ENCODE data around the gene TAOK1. TPM values are rescaled to one million over a fixed set of nuclear protein-coding genes. Genes with fewer than 3 reads are reported as not detected.
"Not testable (repeated sequence)": the region's sequence is repeated elsewhere in the genome, so short reads cannot be mapped to it uniquely, and the experiment has no call there.

The TAOK1 gene
- total RNA-seq, 1 donor from 2014 or later = 60.2 TPM

DNA sequence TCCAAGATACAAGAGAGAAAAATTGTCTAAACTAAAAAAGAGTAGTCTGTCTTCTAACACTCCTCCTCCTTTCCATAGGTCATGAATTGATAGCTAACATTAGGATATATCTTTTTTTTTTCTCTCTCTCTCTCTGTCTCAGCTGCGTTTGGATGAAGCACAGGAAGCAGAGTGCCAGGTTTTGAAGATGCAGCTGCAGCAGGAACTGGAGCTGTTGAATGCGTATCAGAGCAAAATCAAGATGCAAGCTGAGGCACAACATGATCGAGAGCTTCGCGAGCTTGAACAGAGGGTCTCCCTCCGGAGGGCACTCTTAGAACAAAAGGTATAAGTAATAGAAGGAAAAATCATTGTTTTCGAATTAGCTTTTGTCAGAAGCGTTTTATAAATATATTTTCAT is 143.8 kb downstream of the TAOK1 start:
- intact Hi-C loops (cut with micrococcal nuclease) = loop anchor here (10.0 kb wide), 1 partner anchor 59 kb away; no protein-coding TSS in a partner anchor

DNA sequence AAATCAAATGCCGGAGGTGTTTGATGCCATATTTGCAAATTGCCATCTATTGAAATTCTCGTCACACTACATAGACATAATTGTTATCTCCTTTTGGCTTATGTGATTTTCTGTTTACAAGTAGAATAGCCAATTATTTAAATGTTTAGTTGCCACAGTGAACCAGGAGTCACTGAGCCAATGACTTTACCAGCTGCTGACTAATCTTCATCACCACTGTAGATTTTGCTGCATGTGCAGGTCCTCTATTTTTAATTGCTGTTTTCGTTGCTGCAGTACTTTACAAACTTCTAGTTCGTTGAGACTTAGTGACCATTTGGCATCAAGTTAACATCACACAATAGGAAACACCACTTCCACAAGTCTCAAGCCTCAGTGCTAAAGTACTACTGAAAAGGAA is 153.9 kb downstream of the TAOK1 start:
- intact Hi-C loops (cut with micrococcal nuclease) = loop anchor here (2.0 kb wide), 1 partner anchor 23 kb away; the partner anchor contains the start of gene ABHD15

DNA sequence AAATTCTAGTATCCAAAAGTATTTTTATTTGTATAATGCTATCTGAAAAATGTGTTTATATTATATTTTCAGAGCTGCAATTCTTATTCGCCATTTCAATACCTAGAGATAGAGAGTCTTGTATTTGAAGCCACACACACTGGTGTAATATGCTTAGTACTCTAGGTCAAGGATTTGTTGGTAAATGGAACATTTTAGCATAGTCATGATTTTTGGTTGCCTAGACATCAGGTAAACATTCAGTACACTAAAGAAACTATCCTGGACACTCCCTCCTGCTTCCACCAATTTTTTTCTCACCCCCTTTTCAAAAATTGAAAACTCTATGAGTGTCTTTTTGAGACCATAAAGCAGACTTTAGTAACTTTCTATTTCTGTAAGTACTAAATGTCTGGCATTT is 155.9 kb downstream of the TAOK1 start:
- intact Hi-C loops (cut with micrococcal nuclease) = no loop called here

DNA sequence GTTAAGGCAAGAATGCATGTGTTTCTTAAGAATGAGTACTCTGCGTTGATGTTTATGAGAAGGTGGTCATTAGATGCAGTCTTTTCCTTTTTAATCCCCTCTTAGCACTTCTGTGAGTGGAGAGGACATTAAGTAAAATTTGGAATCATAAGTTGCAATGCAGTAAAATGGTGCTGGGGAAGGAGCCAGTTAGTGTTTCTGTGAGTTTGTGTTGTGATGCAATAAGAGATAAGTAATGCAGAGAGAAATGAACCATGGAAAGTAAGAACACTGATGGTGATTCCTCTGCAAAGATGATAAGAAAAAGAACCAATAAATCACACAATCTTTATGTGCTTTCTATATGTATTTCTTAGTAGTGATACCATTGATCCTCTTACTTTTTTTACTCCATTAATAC is 156.7 kb downstream of the TAOK1 start:
- intact Hi-C loops (cut with micrococcal nuclease) = no loop called here

DNA sequence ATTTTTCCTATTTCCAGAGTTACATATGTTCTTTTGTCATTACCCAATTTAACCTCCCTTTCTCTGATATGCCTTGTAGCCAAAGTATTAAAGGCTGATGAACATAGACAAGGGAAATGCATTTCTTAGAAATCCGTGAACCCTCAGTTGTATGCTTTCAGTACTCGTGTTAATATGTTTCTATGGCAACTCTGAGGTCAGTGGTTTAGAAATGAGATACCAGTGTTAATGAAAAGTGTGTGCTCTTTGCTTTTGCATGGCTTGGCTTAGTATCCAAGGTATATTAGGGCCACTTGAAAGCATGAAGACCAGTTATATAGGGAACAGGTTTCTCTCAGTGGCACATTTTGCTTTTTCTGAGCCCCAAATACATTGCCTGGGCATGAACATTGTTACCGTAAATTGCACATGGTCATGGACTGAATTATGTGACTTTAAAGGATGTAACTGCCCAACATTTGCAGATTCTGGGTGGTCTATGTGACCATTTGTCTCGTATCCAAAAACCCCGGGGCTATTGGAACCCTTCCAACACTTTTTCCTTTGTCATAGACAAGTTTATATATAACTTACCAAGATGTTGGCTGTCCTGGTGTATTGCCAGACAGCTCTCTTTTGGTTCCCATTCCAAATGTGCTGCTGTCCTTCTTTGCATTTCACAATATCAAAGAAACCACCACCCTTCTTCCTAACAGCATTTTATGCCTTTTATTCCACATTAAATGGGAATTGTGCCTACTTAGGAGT is 159.2 kb downstream of the TAOK1 start:
- intact Hi-C loops (cut with micrococcal nuclease) = no loop called here

DNA sequence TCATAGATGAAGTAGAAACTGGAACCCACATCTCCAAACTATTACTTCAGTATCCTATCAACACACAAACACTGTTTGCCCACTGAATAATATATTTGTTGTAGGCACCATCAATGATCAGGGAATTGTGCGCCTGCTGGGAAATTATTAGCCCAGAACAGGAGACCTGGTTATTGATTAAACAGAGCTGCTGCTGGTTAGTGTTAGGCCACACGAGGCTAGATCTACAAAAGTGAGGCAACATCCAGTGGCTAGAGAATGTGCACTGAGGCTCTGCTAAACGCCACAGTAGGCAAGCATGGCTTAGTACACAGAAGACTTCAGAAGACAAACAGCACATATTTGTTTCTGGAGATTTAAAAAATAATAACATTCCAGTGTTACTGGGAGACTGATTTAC is 165.7 kb downstream of the TAOK1 start:
- intact Hi-C loops (cut with micrococcal nuclease) = no loop called here

DNA sequence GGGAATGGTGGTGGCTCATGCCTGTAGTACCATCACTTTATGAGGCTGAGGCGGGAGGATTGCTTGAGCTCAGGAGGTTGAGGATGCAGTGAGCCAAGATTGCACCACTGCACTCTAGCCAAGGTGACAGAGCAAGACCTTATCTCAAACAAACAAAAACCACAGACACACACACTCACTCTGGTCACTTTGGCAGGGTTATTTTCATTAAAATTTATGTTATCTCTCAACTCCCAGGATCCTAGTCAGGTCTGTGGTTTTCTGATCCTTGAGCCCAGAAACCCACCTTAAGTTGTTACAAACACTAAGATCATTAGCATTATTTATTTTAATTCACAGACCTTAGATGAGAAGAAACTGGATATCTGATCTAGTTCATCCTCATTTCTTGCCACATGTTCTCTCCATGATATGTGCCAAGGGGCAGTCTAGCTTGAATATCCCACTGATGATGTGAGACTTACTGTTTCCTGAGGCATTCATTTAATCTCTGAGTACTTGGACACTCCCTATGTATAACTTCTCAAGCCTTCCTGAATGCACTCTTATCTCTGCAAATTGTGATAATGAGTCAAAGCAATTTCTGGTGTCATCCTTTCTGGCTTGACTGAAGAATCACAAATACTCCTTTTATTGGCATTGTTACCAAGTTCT is 167.0 kb downstream of the TAOK1 start:
- intact Hi-C loops (cut with micrococcal nuclease) = no loop called here

DNA sequence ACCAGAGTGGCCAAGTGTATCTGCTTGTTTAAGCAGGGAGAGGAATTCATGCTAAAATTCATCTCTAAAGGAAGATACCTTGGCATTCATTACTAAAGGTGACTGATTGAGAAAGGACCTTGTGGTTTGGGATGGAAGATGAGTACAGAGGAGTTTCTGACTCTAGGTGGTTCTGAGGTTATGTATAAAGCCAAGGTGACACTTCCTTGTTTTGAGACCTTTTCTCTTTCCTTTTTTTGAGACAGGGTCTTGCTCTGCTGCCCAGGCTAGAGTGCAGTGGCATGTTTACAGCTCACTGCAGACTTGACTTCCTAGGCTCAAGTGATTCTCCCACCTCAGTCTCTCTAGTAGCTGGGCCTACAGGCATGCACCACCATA is 167.6 kb downstream of the TAOK1 start:
- intact Hi-C loops (cut with micrococcal nuclease) = no loop called here

DNA sequence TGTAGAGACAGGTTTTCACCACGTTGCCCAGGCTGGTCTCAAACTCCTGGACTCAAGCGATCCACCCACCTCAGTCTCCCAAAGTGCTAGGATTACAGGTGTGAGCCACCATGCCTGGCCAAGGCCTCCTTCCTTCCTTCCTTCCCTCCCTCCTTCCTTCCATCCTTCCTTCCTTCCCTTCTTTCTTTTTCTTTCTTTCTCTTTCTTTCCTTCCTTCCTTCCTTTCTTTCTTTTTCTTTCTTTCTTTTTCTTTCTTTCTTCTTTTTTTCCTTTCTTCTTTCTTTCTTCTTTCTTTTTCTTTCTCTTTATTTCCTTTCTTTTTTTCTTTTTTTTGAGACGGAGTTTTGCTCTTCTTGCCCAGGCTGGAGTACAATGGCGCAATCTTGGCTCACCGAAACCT is 168.0 kb downstream of the TAOK1 start:
- intact Hi-C loops (cut with micrococcal nuclease) = not testable (repeated sequence)

DNA sequence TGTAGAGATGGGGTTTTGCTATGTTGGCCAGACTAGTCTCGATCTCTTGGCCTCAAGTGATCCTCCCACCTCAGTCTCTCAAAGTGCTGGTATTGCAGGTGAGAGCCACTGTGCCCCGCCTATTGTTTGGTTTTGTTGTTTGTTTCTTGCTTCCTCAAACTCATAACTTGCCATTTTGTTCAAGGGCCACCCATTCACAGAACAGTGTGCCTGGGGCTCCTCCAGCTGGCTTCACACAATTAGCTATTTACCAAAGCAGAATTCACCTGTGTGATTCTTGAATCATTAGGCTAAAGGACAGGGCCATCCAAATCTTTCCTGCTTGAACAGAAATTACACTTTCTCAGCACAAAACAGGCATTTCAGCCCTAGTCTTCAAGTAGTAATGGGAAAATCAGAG is 169.5 kb downstream of the TAOK1 start:
- intact Hi-C loops (cut with micrococcal nuclease) = no loop called here

DNA sequence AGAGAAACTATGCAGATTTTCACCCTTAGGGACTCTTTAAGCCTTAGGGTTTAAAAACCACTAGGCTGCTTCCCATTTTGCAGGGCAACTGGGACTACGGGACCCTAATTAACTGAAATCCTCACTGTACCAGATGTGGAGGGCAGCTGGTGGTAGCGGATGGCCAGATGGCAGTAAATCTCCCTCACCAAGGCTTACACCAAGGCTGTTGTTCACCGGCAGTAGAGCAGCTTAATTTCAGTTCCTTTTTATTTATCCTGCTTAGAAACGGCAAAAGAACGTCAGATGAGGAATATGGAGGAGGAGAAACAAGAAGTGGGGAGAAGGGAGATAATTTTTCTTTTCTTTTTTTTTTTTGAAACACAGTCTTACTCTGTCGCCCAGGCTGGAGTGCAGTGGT is 170.2 kb downstream of the TAOK1 start:
- intact Hi-C loops (cut with micrococcal nuclease) = no loop called here

DNA sequence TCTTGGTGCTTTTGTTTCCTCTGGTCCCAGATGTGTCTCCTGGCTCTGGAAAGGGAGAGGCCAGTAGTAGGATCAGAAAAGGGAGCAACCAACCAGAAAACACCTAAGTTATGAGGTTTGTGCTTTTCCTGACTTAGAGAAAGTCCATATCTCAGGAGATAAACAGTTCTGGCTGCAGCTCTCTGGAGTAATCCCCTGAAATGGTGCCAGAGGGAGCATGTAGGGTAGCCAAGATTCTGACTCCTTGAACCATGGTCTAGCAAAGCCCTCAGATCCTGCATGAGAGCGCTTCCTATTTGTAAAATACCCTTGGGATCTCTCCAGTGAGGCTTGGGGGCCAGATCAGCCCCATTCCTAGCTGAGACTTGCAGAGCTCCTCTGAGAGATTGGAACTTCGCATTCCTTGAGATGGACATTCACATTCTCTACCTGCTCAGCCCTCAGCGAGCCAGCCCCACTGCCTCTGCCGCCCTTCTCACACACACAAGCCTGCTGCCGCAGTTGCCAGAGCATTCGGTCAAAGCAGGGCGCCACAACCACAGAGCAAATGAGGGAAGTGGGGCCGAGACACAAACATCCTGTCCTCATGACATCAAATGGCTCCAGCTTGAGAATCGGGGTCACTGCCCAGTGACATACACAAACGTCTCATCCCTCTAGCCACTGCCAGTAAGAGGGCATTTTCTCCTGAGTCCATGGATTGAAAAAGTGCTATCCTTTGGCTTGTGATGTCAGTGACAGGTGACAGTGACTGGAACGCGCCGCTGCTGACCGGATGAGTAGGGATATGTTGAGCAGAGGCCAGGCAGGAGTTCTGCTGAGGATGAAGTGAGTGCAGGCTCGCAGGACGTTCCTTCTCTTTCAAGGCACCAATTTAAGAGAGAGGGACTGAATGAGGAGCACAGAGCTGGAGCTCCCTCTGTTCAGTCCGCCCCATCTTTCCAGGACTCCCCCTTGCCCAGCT is 171.7 kb downstream of the TAOK1 start:
- intact Hi-C loops (cut with micrococcal nuclease) = no loop called here

DNA sequence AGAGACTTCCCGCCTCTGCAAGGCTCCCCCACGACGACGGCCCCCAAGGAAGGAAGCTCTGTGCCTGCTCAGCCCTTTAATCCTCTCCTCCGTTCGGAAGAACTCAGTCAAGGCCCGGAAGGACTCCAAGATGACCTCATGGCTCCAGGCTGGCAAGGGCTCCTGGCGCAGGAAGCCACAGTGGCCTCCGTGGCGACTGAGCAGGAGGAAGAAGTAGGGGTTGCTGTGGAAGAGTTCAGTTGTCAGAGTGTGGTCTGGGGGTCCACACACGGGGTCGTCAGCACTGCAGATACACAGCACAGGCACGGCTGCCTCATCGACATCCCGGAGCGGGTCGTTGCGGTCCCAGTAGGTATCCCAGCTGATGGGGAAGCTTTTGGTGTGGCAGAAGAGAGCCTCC is 172.5 kb downstream of the TAOK1 start:
- intact Hi-C loops (cut with micrococcal nuclease) = no loop called here

DNA sequence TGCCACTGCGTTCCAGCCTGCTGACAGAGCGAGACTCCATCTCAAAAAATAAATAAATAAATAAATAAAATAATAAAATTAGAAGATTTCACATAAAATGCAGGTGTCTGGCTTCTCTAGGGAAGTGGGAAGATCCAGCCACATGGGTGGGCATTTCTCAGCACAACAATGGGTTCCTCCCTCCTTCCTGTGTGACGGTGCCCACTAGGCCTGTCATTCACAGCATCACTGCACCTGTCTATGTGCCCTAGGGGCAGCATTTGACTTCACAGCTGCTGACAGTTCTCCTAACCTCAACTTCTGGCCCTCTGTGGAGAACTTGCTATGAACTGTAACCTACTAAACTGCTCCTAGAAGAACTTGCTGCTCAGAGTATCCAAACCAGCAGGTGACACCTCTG is 173.7 kb downstream of the TAOK1 start:
- intact Hi-C loops (cut with micrococcal nuclease) = no loop called here

DNA sequence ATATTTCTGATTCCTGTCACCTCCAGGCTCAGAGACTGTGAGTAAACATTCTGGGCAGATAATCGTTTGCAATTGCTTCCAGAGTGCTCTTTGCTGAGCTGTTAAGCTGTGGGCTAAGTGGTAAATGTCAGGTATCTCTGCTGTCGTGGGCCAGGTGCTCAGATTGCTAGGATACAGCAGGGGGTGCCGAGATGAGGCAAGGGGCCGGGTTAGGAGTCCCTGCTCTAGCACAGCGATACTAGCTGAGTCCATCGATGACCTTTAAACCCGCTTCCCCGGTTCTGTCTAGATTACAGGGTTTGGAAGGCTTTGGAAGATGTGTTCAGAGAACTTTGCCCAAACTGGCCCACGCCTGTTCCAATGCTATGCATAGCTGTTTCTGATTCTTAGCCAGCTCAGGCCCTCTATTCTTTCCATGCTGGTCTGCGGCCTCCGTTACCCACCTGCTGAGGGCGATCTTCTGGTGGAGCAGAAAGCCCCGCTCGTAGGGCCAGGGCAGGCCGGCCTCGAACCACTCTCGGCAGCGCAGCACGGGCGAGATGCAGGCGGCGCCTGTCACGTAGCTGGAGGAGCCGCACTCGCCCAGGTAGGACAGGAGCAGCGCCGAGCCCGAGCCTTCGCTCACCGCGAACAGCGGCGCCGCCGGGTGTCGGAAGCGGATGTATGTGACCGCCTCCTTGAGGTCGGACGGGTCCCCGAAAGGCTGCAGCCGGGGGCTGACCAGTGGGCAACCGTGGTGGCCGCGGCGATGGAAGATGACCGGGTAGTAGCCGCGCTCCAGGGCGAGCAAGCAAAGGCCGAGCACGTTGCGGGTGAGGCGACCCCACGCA is 175.7 kb downstream of the TAOK1 start:
- intact Hi-C loops (cut with micrococcal nuclease) = loop anchor here (2.0 to 5.0 kb wide), 5 partner anchors 21 to 854 kb away; partner anchors contain the start of genes NEK8, PROCA1 and TLCD1

DNA sequence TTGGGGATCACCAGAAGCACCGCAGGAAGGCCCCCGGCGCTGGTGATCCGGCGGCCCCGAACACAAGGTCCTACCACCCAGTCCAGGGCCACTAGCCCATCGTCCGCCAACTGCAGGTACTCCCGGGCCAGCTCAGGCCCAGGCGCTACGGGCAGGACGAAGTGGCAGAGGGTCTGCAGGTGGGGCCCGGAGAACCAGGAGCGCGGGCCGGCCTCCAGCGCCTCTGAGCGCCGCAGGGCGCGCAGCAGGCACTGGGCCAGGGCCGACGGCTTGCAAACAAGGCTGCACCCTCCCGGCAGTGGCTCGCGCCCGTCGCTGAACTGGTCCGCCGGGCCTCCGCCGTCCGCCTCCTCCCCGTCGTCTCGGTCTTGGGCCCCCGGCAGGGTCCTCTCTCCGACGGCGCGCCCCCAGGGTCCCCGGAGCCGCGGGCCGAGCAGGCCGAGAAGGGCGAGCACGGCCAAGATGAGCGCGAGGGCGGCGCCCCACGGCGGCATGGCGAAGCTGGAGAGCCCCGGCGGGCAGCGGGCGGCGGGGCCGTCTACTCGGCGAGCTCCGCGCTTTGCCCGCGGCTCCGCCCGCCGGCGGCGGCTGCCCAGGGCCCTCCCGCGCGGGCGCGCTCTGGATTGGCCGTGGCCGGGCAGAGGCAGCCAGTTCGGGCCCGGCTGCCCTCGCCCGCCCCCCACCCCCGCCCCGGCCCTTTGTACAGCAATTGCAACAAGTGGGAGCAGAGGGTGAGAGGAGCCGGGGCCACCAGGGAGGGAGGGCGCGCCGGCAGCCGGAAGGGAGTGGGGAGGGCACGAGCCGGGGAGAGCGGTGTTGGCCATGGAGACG is 176.5 kb downstream of the TAOK1 start, which contains the start of gene ABHD15:
ABHD15 (minus strand) TSS at position 565 of the 831 bp plus-strand sequence; CDS start at position 494, 71 bp downstream.
- intact Hi-C loops (cut with micrococcal nuclease) = loop anchor here (2.0 to 5.0 kb wide), 5 partner anchors 22 to 854 kb away; partner anchors contain the start of genes NEK8, PROCA1 and TLCD1

DNA sequence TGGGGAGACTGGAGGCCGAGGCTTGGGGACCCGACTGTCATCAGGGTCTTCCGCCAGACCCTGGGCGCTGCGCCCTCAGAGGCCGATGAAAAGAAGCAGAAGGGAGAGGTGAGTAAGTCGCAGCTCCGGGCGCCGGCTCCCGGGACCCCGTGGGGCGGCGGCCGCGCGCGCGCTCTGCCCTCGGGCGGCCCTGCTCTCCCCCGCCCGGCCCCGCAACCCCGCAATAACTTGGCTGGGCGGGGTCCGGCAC is 177.1 kb downstream of the TAOK1 start:
- intact Hi-C loops (cut with micrococcal nuclease) = loop anchor here (2.0 to 5.0 kb wide), 5 partner anchors 22 to 855 kb away; partner anchors contain the start of genes NEK8, PROCA1 and TLCD1

DNA sequence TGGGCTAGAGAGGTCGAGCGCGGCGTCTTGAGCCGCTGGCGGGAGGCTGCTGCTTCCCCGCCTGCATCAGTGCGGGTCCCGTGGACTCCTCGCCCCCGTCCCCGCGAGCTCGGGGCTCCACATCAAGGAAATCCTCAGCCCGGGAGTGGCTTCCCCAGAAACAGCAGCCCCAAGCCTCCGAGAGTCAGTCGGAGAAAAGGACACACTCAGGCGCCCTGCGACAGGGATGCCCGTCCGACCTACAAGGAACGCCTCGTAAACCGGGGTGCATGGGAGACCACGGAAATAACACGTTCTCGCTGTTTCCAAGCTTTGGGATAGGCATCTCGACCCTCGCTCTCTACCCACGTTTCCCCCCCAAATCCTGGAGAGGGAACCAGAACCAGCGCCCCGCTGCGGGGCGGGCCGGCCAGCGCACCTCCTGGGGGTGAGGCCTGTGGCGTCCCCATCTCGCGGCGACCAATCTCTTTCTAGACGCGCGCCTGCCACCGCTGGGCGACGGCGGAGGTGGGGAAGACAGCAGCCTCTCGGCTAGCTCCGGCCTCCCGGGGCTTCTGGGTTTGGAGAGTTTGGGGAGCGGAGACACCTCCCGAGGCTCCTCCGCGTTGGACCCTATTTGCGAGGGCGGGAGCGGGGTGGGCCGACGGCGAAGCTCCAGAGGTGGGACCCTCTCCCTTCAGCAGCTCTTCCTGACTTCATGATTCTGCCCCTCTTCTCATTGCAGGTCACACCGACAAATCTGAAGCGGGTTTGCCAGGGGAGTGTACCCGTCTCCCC is 177.6 kb downstream of the TAOK1 start:
- intact Hi-C loops (cut with micrococcal nuclease) = loop anchor here (1.0 to 5.0 kb wide), 13 partner anchors 22 to 855 kb away; partner anchors contain the start of genes GIT1, NEK8, NUFIP2 and PROCA1

All from T-helper 1 cell treated with Interleukin-12 subunit alpha and Interleukin-12 subunit beta and Interleukin-4 antibody, amounts not matched to agents 30 ng/mL and 1 ng/mL, for 36 hours (primary cell).